ENCODE results near the gene IL20. TPM values are rescaled to one million over a fixed set of nuclear protein-coding genes. Genes with fewer than 3 reads are reported as not detected.

IL20 gene
- total and polyA plus RNA-seq, 4 donors = not detected

DNA sequence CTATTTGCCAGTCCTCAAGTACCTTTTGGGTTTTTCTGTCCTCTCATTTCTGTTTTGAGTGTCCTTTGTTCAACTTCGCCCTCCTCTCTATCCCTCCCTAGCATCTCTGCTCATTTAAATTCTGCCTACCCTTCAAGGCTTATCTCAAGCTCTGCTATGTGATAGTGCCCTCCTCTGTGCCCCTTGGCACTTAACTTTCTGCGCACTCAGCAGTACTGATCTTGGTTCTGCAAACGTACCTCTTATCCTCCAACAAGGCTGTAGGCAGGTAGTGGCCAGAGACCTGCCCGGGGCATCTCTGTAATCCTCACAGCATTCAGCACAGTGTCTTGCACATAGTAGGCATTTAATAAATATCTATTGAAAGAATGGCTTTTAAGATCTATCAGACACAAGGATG is 5.3 kb upstream of the IL20 start:
- H3K27ac ChIP-seq (ENCODE audit: low read depth in 1 of 2, low read length in 2 of 2) = no peak overlapping the region
- H3K9me3 ChIP-seq (ENCODE audit: control insufficient read depth, low read length) = no peaks in the 10 kb centered on the region
- no peak for DNase-seq
- no peak for ATAC-seq (ENCODE audit: low FRiP score)
- intact Hi-C loops (cut with DNase I) = no loop called here
- H3K4me1 ChIP-seq (ENCODE audit: control insufficient read depth in 1 of 2, insufficient read depth in 2 of 2, low read length in 2 of 2) = no peaks in the 10 kb centered on the region
- no peaks in the 10 kb centered on the region for H3K36me3 ChIP-seq (ENCODE audit: control insufficient read depth in 1 of 2, insufficient read depth in 2 of 2, low read length in 1 of 2)
- H3K4me3 ChIP-seq (ENCODE audit: low read length in 2 of 2) = no peak overlapping the region
- peaks cover 0 to 2% of the 10 kb centered on the region in 2 donors for H3K27me3 ChIP-seq (ENCODE audit: control insufficient read depth in 1 of 2, insufficient read depth in 2 of 2, low read length in 1 of 2)
- WGBS, 2 donors = 71 to 86% methylated on average over 4 of the region's 4 CpGs

DNA sequence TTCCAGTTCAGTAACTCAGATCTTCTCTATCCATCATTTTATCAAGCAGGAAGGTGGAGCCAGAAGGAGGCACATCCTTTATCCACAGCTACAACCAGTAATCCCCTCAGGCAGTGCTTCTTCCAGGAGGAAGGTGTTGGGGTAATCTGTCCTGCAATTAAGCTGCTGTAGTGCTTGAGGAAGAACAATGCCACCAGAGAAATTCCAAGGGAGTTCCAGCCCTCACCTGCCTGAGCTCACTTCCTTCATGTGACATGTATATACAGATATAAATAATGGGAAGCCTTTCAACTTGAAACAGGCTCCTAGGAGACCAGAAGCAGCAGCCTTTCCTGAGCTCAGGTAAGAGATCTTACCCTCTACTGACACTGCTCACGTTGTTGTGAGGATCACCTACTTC is 2.2 kb upstream of the IL20 start:
- WGBS, 2 donors = 61 to 70% methylated on average over 1 of the region's 1 CpG
- H3K27me3 ChIP-seq (ENCODE audit: control insufficient read depth in 1 of 2, insufficient read depth in 2 of 2, low read length in 1 of 2) = peaks cover 0 to 2% of the 10 kb centered on the region in 2 donors
- ATAC-seq (ENCODE audit: low FRiP score) (no peak), DNase-seq (no peak)
- intact Hi-C loops (cut with DNase I) = no loop called here
- no peak overlapping the region for H3K4me3 ChIP-seq (ENCODE audit: low read length in 2 of 2)
- H3K27ac ChIP-seq (ENCODE audit: low read depth in 1 of 2, low read length in 2 of 2) = no peak overlapping the region
- no peaks in the 10 kb centered on the region for H3K9me3 ChIP-seq (ENCODE audit: control insufficient read depth, low read length)
- no peaks in the 10 kb centered on the region for H3K4me1 ChIP-seq (ENCODE audit: control insufficient read depth in 1 of 2, insufficient read depth in 2 of 2, low read length in 2 of 2)
- no peaks in the 10 kb centered on the region for H3K36me3 ChIP-seq (ENCODE audit: control insufficient read depth in 1 of 2, insufficient read depth in 2 of 2, low read length in 1 of 2)

DNA sequence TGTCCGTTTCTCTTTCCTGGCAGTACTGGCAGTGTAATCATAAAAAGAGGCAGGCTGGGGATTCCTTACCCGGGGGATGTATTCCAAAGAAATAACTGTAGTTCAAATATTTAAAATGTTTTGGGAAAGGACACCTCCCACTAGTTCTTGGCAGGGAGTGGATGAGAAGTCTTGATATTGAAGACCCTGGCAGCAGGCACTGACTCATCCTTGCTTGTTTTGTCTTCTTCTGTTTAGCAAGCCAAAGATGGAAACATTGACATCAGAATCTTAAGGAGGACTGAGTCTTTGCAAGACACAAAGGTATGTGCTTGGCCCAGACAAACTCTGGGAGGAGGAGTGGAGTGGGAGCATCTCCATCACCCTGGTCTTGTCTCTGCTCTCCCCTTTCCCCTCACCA is 639 bp downstream of the IL20 start:
- 35 to 37% methylated on average over 2 of the region's 2 CpGs for WGBS, 2 donors
- no peaks in the 10 kb centered on the region for H3K4me1 ChIP-seq (ENCODE audit: control insufficient read depth in 1 of 2, insufficient read depth in 2 of 2, low read length in 2 of 2)
- intact Hi-C loops (cut with DNase I) = no loop called here
- no peak overlapping the region for H3K27ac ChIP-seq (ENCODE audit: low read depth in 1 of 2, low read length in 2 of 2)
- ATAC-seq (ENCODE audit: low FRiP score) (no peak), DNase-seq (no peak)
- H3K36me3 ChIP-seq (ENCODE audit: control insufficient read depth in 1 of 2, insufficient read depth in 2 of 2, low read length in 1 of 2) = no peaks in the 10 kb centered on the region
- peaks cover 0 to 2% of the 10 kb centered on the region in 2 donors for H3K27me3 ChIP-seq (ENCODE audit: control insufficient read depth in 1 of 2, insufficient read depth in 2 of 2, low read length in 1 of 2)
- peaks cover 2% of the 10 kb centered on the region for H3K9me3 ChIP-seq (ENCODE audit: control insufficient read depth, low read length)
- no peak overlapping the region for H3K4me3 ChIP-seq (ENCODE audit: low read length in 2 of 2)

DNA sequence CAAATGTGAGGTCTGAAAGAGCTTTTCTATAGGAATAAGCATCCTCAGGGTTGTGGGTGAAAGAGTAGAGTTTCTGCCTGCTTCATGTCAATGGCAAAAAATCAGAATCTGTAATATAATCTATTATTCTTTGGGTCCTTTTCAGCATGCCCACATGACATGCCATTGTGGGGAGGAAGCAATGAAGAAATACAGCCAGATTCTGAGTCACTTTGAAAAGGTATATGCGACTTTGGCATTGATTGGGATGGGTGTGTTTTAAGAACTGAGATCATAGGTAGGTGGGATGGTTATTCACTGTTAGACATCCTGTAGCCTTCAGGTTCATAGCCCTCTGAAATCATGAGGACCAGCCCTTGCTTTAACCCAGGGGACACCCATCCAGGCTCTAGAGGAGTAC is 1.8 kb downstream of the IL20 start:
- Histone ChIP-seq H3K27ac (ENCODE audit: low read depth in 1 of 2, low read length in 2 of 2) (no peak overlapping the region), H3K36me3 (ENCODE audit: control insufficient read depth in 1 of 2, insufficient read depth in 2 of 2, low read length in 1 of 2) (no peaks in the 10 kb centered on the region), H3K9me3 (ENCODE audit: control insufficient read depth, low read length) (peaks cover 2% of the 10 kb centered on the region), H3K4me3 (ENCODE audit: low read length in 2 of 2) (no peak overlapping the region), H3K4me1 (ENCODE audit: control insufficient read depth in 1 of 2, insufficient read depth in 2 of 2, low read length in 2 of 2) (no peaks in the 10 kb centered on the region), H3K27me3 (ENCODE audit: control insufficient read depth in 1 of 2, insufficient read depth in 2 of 2, low read length in 1 of 2) (peaks cover 0 to 2% of the 10 kb centered on the region in 2 donors)
- 83 to 90% methylated on average over 1 of the region's 1 CpG for WGBS, 2 donors
- DNase-seq = no peak
- intact Hi-C loops (cut with DNase I) = no loop called here
- no peak for ATAC-seq (ENCODE audit: low FRiP score)

- intact Hi-C loops (cut with DNase I) = no loop called here
- H3K4me1 ChIP-seq (ENCODE audit: control insufficient read depth in 1 of 2, insufficient read depth in 2 of 2, low read length in 2 of 2) = no peaks in the 10 kb centered on the region
- DNase-seq (no peak), ATAC-seq (ENCODE audit: low FRiP score) (no peak)
- no peak overlapping the region for H3K4me3 ChIP-seq (ENCODE audit: low read length in 2 of 2)
- H3K36me3 ChIP-seq (ENCODE audit: control insufficient read depth in 1 of 2, insufficient read depth in 2 of 2, low read length in 1 of 2) = no peaks in the 10 kb centered on the region
- no peak overlapping the region for H3K27ac ChIP-seq (ENCODE audit: low read depth in 1 of 2, low read length in 2 of 2)
- H3K27me3 ChIP-seq (ENCODE audit: control insufficient read depth in 1 of 2, insufficient read depth in 2 of 2, low read length in 1 of 2) = peaks cover 0 to 2% of the 10 kb centered on the region in 2 donors
- peaks cover 2% of the 10 kb centered on the region for H3K9me3 ChIP-seq (ENCODE audit: control insufficient read depth, low read length)
Observed at GRCh38 chr1:206867716-206868115, 2.3 kb downstream of the IL20 start.

- intact Hi-C loops (cut with DNase I) = no loop called here
- Histone ChIP-seq H3K4me1 (ENCODE audit: control insufficient read depth in 1 of 2, insufficient read depth in 2 of 2, low read length in 2 of 2) (no peaks in the 10 kb centered on the region), H3K27me3 (ENCODE audit: control insufficient read depth in 1 of 2, insufficient read depth in 2 of 2, low read length in 1 of 2) (peaks cover 0 to 2% of the 10 kb centered on the region in 2 donors), H3K4me3 (ENCODE audit: low read length in 2 of 2) (no peak overlapping the region), H3K27ac (ENCODE audit: low read depth in 1 of 2, low read length in 2 of 2) (no peak overlapping the region), H3K36me3 (ENCODE audit: control insufficient read depth in 1 of 2, insufficient read depth in 2 of 2, low read length in 1 of 2) (no peaks in the 10 kb centered on the region), H3K9me3 (ENCODE audit: control insufficient read depth, low read length) (peaks cover 2% of the 10 kb centered on the region)
- 48 to 69% methylated on average over 1 of the region's 1 CpG for WGBS, 2 donors
- ATAC-seq (ENCODE audit: low FRiP score) (no peak), DNase-seq (no peak)
Observed at GRCh38 chr1:206868264-206868663, 2.8 kb downstream of the IL20 start.

GRCh38 chr1:206872139-206872538 is 6.7 kb downstream of the IL20 start:
- Histone ChIP-seq H3K27ac (ENCODE audit: low read depth in 1 of 2, low read length in 2 of 2) (no peak overlapping the region), H3K9me3 (ENCODE audit: control insufficient read depth, low read length) (peaks cover 4% of the 10 kb centered on the region), H3K27me3 (ENCODE audit: control insufficient read depth in 1 of 2, insufficient read depth in 2 of 2, low read length in 1 of 2) (peaks cover 0 to 2% of the 10 kb centered on the region in 2 donors), H3K36me3 (ENCODE audit: control insufficient read depth in 1 of 2, insufficient read depth in 2 of 2, low read length in 1 of 2) (no peaks in the 10 kb centered on the region), H3K4me3 (ENCODE audit: low read length in 2 of 2) (no peak overlapping the region), H3K4me1 (ENCODE audit: control insufficient read depth in 1 of 2, insufficient read depth in 2 of 2, low read length in 2 of 2) (no peaks in the 10 kb centered on the region)
- DNase-seq = no peak
- WGBS, 2 donors = 70 to 86% methylated on average over 3 of the region's 3 CpGs
- intact Hi-C loops (cut with DNase I) = no loop called here
- no peak for ATAC-seq (ENCODE audit: low FRiP score)

- H3K27ac ChIP-seq (ENCODE audit: low read depth in 1 of 2, low read length in 2 of 2) = no peak overlapping the region
- ATAC-seq (ENCODE audit: low FRiP score) (no peak), DNase-seq (no peak)
- peaks cover 8% of the 10 kb centered on the region for H3K9me3 ChIP-seq (ENCODE audit: control insufficient read depth, low read length)
- H3K4me3 ChIP-seq (ENCODE audit: low read length in 2 of 2) = no peak overlapping the region
- 80 to 84% methylated on average over 3 of the region's 3 CpGs for WGBS, 2 donors
- H3K4me1 ChIP-seq (ENCODE audit: control insufficient read depth in 1 of 2, insufficient read depth in 2 of 2, low read length in 2 of 2) = no peaks in the 10 kb centered on the region
- H3K27me3 ChIP-seq (ENCODE audit: control insufficient read depth in 1 of 2, insufficient read depth in 2 of 2, low read length in 1 of 2) = peaks cover 0 to 2% of the 10 kb centered on the region in 2 donors
- H3K36me3 ChIP-seq (ENCODE audit: control insufficient read depth in 1 of 2, insufficient read depth in 2 of 2, low read length in 1 of 2) = no peaks in the 10 kb centered on the region
- intact Hi-C loops (cut with DNase I) = no loop called here
Observed at GRCh38 chr1:206873603-206874188, 8.3 kb downstream of the IL20 start.

- intact Hi-C loops (cut with DNase I) = no loop called here
- Histone ChIP-seq H3K4me1 (ENCODE audit: control insufficient read depth in 1 of 2, insufficient read depth in 2 of 2, low read length in 2 of 2) (no peaks in the 10 kb centered on the region), H3K27ac (ENCODE audit: low read depth in 1 of 2, low read length in 2 of 2) (no peak overlapping the region), H3K4me3 (ENCODE audit: low read length in 2 of 2) (no peak overlapping the region), H3K36me3 (ENCODE audit: control insufficient read depth in 1 of 2, insufficient read depth in 2 of 2, low read length in 1 of 2) (no peaks in the 10 kb centered on the region), H3K27me3 (ENCODE audit: control insufficient read depth in 1 of 2, insufficient read depth in 2 of 2, low read length in 1 of 2) (no peaks in the 10 kb centered on the region), H3K9me3 (ENCODE audit: control insufficient read depth, low read length) (peaks cover 9% of the 10 kb centered on the region)
- DNase-seq (no peak), ATAC-seq (ENCODE audit: low FRiP score) (no peak)
- 70 to 75% methylated on average over 3 of the region's 3 CpGs for WGBS, 2 donors
Observed at GRCh38 chr1:206875752-206876377, 10.4 kb downstream of the IL20 start.

All from aorta (tissue), 5 donors.